Ishikawa (cell line): ENCODE results near the gene EPYC.

Source experiments
- CEBPB ChIP-seq: IDR thresholded peaks from 2 replicates; pipeline ENCODE4 v1.6.1; 2012
- CREB1 ChIP-seq: IDR thresholded peaks from 2 replicates; pipeline ENCODE4 v1.6.1; 2012; ENCODE audit warnings: low read depth
- EGR1 ChIP-seq: IDR thresholded peaks from 2 replicates; pipeline ENCODE4 v1.6.1; 2012
- EP300 ChIP-seq: IDR thresholded peaks from 2 replicates; pipeline ENCODE4 v1.6.1; 2012; ENCODE audit warnings: borderline replicate concordance
- FOXM1 ChIP-seq: IDR thresholded peaks from 2 replicates; pipeline ENCODE4 v1.6.1; 2012; ENCODE audit warnings: low read depth, borderline replicate concordance
- NFIC ChIP-seq: IDR thresholded peaks from 2 replicates; pipeline ENCODE4 v1.6.1; 2012
- RAD21 ChIP-seq: IDR thresholded peaks from 2 replicates; pipeline ENCODE4 v1.6.1; 2012; ENCODE audit warnings: low read depth
- TAF1 ChIP-seq: IDR thresholded peaks from 2 replicates; pipeline ENCODE4 v1.6.1; 2012; ENCODE audit warnings: low read depth, mild to moderate bottlenecking
- TCF12 ChIP-seq: IDR thresholded peaks from 2 replicates; pipeline ENCODE4 v1.6.1; 2012; ENCODE audit warnings: low read depth
- TEAD4 ChIP-seq: IDR thresholded peaks from 2 replicates; pipeline ENCODE4 v1.6.1; 2012
- YY1 ChIP-seq: IDR thresholded peaks from 2 replicates; pipeline ENCODE4 v1.6.1; 2012; ENCODE audit warnings: low read depth
- ZBTB7A ChIP-seq: IDR thresholded peaks from 2 replicates; pipeline ENCODE4 v1.6.1; 2012; ENCODE audit warnings: low read depth
- TF ChIP-seq, protein P1 (sequence below): IDR thresholded peaks from 2 replicates; pipeline ENCODE4 v1.6.1; 2012; ENCODE audit warnings: low read depth, mild to moderate bottlenecking
- TF ChIP-seq, protein P2 (sequence below): IDR thresholded peaks from 2 replicates; pipeline ENCODE4 v1.6.1; 2012
- TF ChIP-seq, protein P3 (sequence below): IDR thresholded peaks from 2 replicates; pipeline ENCODE4 v1.6.1; 2012

Gene EPYC

DNA sequence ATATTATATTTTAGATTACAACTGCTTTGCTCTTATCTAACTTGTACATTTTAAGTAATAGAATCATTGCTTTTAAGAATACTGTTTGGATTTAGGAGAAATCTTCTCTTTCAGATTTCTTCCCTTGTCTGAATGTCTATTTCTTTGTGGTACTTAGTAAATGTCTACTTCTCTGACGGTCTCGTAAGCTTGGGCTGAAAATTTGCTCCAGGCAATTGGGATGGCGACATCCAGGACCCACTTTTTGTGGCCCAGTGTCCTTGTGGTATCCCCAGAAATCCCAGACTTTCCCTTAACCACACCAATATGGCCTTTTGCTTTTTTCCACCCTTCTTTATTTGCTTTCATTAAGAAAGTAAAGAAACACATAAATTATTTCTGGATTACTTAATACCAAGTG is 25.8 kb downstream of the EPYC start:
- TF ChIP-seq, protein P1, sequence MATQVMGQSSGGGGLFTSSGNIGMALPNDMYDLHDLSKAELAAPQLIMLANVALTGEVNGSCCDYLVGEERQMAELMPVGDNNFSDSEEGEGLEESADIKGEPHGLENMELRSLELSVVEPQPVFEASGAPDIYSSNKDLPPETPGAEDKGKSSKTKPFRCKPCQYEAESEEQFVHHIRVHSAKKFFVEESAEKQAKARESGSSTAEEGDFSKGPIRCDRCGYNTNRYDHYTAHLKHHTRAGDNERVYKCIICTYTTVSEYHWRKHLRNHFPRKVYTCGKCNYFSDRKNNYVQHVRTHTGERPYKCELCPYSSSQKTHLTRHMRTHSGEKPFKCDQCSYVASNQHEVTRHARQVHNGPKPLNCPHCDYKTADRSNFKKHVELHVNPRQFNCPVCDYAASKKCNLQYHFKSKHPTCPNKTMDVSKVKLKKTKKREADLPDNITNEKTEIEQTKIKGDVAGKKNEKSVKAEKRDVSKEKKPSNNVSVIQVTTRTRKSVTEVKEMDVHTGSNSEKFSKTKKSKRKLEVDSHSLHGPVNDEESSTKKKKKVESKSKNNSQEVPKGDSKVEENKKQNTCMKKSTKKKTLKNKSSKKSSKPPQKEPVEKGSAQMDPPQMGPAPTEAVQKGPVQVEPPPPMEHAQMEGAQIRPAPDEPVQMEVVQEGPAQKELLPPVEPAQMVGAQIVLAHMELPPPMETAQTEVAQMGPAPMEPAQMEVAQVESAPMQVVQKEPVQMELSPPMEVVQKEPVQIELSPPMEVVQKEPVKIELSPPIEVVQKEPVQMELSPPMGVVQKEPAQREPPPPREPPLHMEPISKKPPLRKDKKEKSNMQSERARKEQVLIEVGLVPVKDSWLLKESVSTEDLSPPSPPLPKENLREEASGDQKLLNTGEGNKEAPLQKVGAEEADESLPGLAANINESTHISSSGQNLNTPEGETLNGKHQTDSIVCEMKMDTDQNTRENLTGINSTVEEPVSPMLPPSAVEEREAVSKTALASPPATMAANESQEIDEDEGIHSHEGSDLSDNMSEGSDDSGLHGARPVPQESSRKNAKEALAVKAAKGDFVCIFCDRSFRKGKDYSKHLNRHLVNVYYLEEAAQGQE, result no peak
- no peak for TF ChIP-seq TEAD4
- TF ChIP-seq NFIC, result no peak
- no peak for TF ChIP-seq TCF12
- no peak for TF ChIP-seq YY1
- TF ChIP-seq EP300, result no peak
- no peak for TF ChIP-seq TAF1
- TF ChIP-seq EGR1, result no peak
- no peak for TF ChIP-seq FOXM1
- TF ChIP-seq, protein P2, sequence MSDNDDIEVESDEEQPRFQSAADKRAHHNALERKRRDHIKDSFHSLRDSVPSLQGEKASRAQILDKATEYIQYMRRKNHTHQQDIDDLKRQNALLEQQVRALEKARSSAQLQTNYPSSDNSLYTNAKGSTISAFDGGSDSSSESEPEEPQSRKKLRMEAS, result no peak
- no peak for TF ChIP-seq CREB1
- TF ChIP-seq ZBTB7A, result no peak
- TF ChIP-seq RAD21, result no peak
- no peak for TF ChIP-seq CEBPB
- TF ChIP-seq, protein P3, sequence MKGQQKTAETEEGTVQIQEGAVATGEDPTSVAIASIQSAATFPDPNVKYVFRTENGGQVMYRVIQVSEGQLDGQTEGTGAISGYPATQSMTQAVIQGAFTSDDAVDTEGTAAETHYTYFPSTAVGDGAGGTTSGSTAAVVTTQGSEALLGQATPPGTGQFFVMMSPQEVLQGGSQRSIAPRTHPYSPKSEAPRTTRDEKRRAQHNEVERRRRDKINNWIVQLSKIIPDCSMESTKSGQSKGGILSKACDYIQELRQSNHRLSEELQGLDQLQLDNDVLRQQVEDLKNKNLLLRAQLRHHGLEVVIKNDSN, result no peak

DNA sequence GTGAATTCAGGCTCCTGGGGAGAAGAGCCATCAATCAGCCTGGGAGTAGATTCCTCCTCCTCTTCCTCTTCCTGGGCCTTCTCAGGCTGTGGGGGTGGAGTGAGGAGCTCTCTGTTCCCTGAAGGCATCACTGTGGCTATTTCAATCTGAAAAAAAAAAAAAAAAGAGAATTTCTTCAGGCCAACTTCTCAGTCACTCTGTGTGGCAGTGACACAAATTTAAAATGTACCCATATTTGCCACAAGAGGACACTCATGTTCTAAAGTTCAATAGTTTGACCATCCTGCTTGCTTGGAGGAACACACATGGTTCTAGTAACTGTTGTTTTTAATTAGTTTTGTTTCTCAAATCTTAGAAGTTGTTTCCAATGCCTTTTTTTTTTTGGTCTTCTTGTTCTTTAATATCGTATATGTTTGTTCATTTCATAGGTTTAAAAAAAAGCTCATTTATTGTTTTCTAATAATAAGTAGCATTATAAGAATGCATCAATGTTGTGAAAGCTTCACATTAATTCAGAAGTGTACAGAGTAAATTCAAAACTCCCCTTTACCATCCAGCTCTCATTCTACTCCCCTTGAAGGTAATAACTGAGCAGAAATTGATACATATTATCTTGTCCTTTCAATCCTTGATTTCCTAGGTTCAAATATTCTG is 26.5 kb downstream of the EPYC start:
- TF ChIP-seq RAD21 (peak; percentile 84), EGR1 (no peak)

DNA sequence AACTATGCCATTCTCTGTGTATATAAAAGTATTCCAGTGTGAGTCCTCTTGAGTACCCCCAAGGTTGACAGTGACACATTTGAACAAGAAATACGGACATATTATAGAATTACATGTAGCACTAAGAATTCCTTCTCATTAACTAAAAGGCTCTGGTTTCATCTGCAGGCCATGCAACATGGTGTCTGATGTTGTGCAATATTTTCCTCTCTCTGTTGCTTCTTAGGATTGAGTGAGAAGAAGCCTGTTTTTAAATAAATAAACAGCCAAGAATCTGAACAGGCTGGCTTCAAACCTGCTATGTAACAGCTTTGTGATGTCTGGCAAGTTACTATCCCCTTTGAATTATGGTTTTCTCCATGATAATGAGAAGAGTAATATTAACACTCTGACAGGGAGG is 27.5 kb downstream of the EPYC start:
- TF ChIP-seq TCF12, result no peak
- no peak for TF ChIP-seq CEBPB
- TF ChIP-seq, protein P2, result no peak
- TF ChIP-seq ZBTB7A, result no peak
- TF ChIP-seq, protein P1, result no peak
- no peak for TF ChIP-seq RAD21
- no peak for TF ChIP-seq NFIC
- no peak for TF ChIP-seq CREB1
- TF ChIP-seq YY1, result no peak
- TF ChIP-seq EP300, result no peak
- TF ChIP-seq, protein P3, result no peak
- no peak for TF ChIP-seq EGR1
- TF ChIP-seq FOXM1, result no peak
- TF ChIP-seq TEAD4, result no peak
- TF ChIP-seq TAF1, result no peak

DNA sequence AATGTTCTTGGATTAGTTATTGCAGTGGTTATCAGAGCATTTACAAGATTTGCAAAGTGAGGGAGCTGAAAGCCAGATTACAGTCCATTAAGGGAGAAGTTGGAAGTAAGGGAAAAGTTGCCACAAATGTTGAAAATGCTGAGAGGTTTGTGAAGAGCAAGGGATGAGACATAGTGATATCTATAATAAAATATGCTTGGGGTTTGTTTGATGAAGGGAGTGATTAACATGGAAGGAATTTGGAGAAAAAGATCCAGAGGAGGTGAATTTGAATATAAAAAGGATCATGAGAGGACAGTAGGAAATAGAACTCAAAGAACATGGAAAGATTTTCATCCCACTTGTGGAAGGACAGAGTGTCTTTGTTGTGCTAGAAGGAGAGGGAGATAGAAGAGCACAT is 30.5 kb downstream of the EPYC start:
- TF ChIP-seq, protein P3, result no peak
- TF ChIP-seq CEBPB, result no peak
- no peak for TF ChIP-seq TEAD4
- no peak for TF ChIP-seq EP300
- no peak for TF ChIP-seq EGR1
- TF ChIP-seq TAF1, result no peak
- no peak for TF ChIP-seq TCF12
- TF ChIP-seq, protein P1, result no peak
- no peak for TF ChIP-seq RAD21
- TF ChIP-seq, protein P2, result no peak
